Lower leg skin (tissue), 4 donors: Measurements from ENCODE around the gene REC114. TPM values are rescaled to one million over a fixed set of nuclear protein-coding genes. Genes with fewer than 3 reads are reported as not detected.
"Not testable (repeated sequence)": the region's sequence is repeated elsewhere in the genome, so short reads cannot be mapped to it uniquely, and the experiment has no call there.

Source experiments
- DNase-seq, 2 donors: peaks; one replicate each; pipeline ENCODE4 v3.0.0-alpha.2; 2019; ENCODE audit warnings: low spot score in 2 of 2
- H3K4me3 ChIP-seq: fragments of 200-600 bp; sonication (generic); 2 replicates; pipeline ENCODE4 v1.5.1; 2017; ENCODE audit warnings: mild to moderate bottlenecking, low read depth; ENCODE audit not compliant: poor library complexity, severe bottlenecking
- POLR2A ChIP-seq, 2 donors: fragments of 450-650 bp; IDR thresholded peaks; one replicate each; pipeline ENCODE4 v1.6.1; 2016 to 2017; ENCODE audit warnings: antibody characterized with exemption in 2 of 2, mild to moderate bottlenecking in 1 of 2, moderate library complexity in 1 of 2
- WGBS, 2 donors: methylation state at CpG; one replicate each; pipeline ENCODE4 v1.1.5; 2018; 5-methylcytosine and 5-hydroxymethylcytosine counted together
- intact Hi-C: fragments of 100-400 bp; cut with DNase I; formaldehyde crosslinking; loops from one replicate; pipeline ENCODE4 v1.15.0; 2023; ENCODE audit warnings: low total_unique reads
- total RNA-seq, 4 donors: library from RNA; depleted of rRNA; stranded (reverse); fragments of >200 nt; gene quantifications; one replicate each; pipeline ENCODE4 v1.1.0, GENCODE V29; 2016
- TF ChIP-seq, protein P1 (sequence below), 3 donors: fragments of 450-650 bp; IDR thresholded peaks; one replicate each; pipeline ENCODE4 v1.5.1; 2016; ENCODE audit warnings: antibody characterized with exemption in 3 of 3, mild to moderate bottlenecking in 3 of 3, moderate library complexity in 2 of 3

REC114 gene
- total RNA-seq, 4 donors from 2014 or later: not detected

DNA sequence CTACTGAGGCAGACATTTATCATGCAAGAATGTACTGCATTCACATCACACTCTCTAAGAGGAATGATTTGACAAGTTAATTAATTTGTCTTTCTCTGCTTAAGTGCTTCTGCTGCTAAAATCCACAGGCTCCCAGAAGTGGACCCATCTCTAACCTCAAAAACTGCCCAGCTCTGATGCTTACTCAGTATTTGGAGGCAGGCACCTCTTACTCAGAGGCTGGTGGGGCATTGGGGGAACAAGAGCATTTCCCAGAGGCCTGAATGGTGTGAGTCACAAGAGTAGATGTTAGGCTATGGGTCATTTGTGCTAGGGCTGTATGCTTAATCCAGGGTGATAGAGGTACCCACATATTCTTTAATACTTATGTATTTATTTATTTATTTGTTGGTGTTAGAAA, 39.8 kb upstream of the REC114 start:
- DNase-seq: no peak
- no peak for TF ChIP-seq POLR2A (IDR thresholded peaks at IDR 0.05)
- TF ChIP-seq, protein P1, sequence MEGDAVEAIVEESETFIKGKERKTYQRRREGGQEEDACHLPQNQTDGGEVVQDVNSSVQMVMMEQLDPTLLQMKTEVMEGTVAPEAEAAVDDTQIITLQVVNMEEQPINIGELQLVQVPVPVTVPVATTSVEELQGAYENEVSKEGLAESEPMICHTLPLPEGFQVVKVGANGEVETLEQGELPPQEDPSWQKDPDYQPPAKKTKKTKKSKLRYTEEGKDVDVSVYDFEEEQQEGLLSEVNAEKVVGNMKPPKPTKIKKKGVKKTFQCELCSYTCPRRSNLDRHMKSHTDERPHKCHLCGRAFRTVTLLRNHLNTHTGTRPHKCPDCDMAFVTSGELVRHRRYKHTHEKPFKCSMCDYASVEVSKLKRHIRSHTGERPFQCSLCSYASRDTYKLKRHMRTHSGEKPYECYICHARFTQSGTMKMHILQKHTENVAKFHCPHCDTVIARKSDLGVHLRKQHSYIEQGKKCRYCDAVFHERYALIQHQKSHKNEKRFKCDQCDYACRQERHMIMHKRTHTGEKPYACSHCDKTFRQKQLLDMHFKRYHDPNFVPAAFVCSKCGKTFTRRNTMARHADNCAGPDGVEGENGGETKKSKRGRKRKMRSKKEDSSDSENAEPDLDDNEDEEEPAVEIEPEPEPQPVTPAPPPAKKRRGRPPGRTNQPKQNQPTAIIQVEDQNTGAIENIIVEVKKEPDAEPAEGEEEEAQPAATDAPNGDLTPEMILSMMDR (IDR thresholded peaks at IDR 0.05): no peak
- intact Hi-C loops: no loop called here
- H3K4me3 ChIP-seq: no peak overlapping the region

DNA sequence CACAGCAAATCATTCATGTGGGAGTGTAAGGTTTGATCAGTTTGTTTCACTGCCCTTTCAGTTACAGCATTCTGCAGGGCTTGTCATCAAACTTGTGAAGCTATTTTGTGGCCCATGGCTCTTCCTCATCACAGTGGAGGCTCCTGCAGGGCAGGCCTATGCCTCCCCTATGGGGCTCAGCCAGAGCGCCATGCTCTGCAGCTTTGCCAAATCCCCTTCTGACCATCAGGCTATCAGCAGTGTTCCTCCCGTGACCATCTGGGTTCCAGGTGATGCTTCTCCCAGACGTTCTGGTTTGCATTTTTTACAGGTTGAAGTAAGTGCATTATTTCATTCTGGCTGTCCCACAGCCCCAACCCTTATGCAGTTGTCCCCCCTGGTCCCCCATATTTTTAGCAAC, 28.1 kb upstream of the REC114 start:
- intact Hi-C loops: no loop called here
- DNase-seq: no peak
- H3K4me3 ChIP-seq: no peak overlapping the region
- TF ChIP-seq, protein P1 (IDR thresholded peaks at IDR 0.05): no peak
- TF ChIP-seq POLR2A (IDR thresholded peaks at IDR 0.05): no peak
- 54 to 63% methylated on average over 3 of the region's 3 CpGs for WGBS, 2 donors

DNA sequence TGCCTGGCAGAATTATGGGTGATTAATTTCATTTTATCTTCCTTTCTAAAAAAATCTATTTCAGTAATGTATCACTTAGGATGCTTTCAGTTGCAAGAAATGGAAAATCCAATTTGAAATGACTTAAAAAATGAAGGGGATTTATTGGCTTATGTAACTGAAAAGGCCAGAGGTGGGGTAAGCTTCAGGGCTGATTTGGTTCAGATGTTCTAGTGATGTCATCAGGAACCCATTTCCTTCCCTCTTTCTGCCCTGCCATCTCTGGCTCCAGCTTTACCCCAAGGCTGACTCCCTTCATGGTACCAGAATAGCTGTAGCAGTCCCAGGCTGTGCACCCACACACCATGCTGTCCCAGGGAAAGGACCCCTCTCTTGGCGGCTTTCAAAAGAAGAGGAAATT, 18.5 kb upstream of the REC114 start:
- 73 to 94% methylated on average over 1 of the region's 1 CpG for WGBS, 2 donors
- no peak for DNase-seq
- TF ChIP-seq, protein P1 (IDR thresholded peaks at IDR 0.05): no peak
- no peak for TF ChIP-seq POLR2A (IDR thresholded peaks at IDR 0.05)
- no peak overlapping the region for H3K4me3 ChIP-seq
- intact Hi-C loops: no loop called here

DNA sequence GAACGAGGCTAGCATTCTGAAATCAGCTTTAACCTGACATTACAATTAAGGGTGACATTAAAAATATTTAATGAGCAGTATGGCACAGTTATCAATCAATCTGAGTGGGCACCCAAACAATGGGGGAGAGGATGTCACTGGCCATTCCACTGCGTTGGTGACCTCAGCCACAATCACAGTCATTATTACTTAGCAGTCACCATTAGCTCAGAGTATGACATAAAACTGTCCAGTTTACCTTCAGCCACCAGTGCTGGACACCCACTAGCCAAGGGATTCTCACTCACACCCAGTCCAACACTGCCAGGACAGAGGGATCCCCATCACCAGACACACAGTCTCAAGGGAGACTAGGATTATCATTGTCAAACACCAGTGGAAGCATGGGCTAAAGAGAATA, 17.5 kb upstream of the REC114 start:
- TF ChIP-seq, protein P1 (IDR thresholded peaks at IDR 0.05): no peak
- TF ChIP-seq POLR2A (IDR thresholded peaks at IDR 0.05): no peak
- DNase-seq: no peak
- 60 to 72% methylated on average over 2 of the region's 2 CpGs for WGBS, 2 donors
- H3K4me3 ChIP-seq: no peak overlapping the region
- intact Hi-C loops: no loop called here

DNA sequence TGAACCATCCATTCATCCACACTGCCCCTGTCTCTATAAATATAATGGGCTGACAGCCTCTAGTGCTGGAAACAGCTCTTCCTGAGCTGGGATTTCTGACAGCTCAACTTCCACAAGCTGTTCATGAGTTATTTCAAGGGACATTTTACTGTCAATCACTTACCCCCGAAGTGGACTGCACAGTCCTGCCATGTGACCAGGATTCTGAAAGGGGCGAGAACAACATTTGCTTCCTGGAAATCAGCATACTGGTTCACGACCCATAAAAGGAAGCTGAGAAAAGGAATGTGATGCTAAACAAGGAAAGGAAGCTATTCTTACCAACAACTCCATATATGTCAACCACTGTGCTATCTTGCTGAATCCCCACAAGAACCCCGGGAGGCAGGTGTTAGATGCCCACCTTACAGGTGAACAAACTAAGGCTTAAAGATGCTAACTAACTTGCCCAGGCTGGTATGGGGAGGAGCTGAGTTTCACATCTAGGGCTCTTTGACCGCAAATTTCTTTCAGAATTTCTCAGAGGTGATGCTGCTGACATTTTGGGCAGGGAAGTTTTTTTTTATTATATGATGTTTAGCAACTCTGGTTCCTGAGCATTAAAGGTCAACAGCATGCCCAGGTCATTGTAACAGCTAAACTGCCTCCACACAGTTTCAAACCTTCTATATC, 16.5 kb upstream of the REC114 start:
- intact Hi-C loops: no loop called here
- TF ChIP-seq, protein P1 (IDR thresholded peaks at IDR 0.05): no peak
- no peak for TF ChIP-seq POLR2A (IDR thresholded peaks at IDR 0.05)
- H3K4me3 ChIP-seq: no peak overlapping the region
- 50 to 59% methylated on average over 5 of the region's 5 CpGs for WGBS, 2 donors
- DNase-seq: no peak

DNA sequence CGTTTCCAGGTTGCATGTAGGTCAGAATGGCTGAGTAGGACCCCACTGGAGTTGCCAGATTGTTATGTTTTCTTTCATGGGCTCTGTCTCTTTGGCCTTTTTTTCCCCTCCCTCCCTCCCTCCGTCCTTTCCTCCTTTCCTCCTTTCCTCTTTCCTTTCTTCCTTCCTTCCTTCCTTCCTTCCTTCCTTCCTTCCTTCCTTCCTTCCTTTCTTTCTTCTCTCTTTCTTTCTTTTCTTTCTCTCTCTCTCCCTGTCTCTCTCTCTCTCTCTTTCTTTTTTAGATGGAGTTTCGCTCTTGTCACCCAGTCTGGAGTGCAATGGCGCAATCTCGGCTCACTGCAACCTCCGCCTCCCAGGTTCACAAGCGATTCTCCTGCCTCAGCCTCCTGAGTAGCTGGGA, 11.6 kb upstream of the REC114 start:
- WGBS, 2 donors: 89 to 91% methylated on average over 7 of the region's 7 CpGs
- DNase-seq, intact Hi-C loops, H3K4me3 ChIP-seq: not testable (repeated sequence)
